HEK293 (cell line): ENCODE measurements around the gene WNT7B.

ENCODE experiments used
- CTCF ChIA-PET: fragments of 350-600 bp; formaldehyde crosslinking; extraction: SDS; loops from one replicate; lab custom pipeline; 2021; ENCODE audit warnings: antibody characterized with exemption; lab: Yijun Ruan, JAX
- POLR2A ChIA-PET: fragments of 300-600 bp; formaldehyde crosslinking; extraction: SDS; loops from one replicate; lab custom pipeline; 2020; ENCODE audit warnings: antibody characterized with exemption, inconsistent platforms; lab: Yijun Ruan, JAX
- H3K27ac ChIP-seq: fragments of 200-500 bp; sonication (Bioruptor generic); 2 replicates; pipeline ENCODE4 v1.5.1; 2014; ENCODE audit warnings: low read depth, low read length, control low read depth, inconsistent platforms; ENCODE audit errors: extremely low read depth
- H3K36me3 ChIP-seq, 2 experiments: fragments of 200-500 bp in 1 of 2; sonication (Bioruptor generic) in 1 of 2; 1 replicate in 1 of 2; 2 replicates in 1 of 2; pipeline ENCODE4 v1.5.1; 2014 to 2017; ENCODE audit warnings: inconsistent platforms in 2 of 2, low read length in 2 of 2; ENCODE audit not compliant: control insufficient read depth in 2 of 2, insufficient read depth in 1 of 2
- H3K4me1 ChIP-seq: fragments of 200-500 bp; sonication (Bioruptor generic); 2 replicates; pipeline ENCODE4 v1.5.1; 2014; ENCODE audit warnings: mild to moderate bottlenecking, low read length, inconsistent platforms; ENCODE audit not compliant: control insufficient read depth, insufficient read depth
- H3K4me3 ChIP-seq: 2 replicates; pipeline ENCODE4 v1.5.1; 2011; ENCODE audit warnings: low read depth, mild to moderate bottlenecking, control low read depth, low read length, moderate library complexity
- H3K9me3 ChIP-seq: fragments of 200-500 bp; sonication (Bioruptor generic); 2 replicates; pipeline ENCODE4 v1.5.1; 2014; ENCODE audit warnings: low read depth, low read length, inconsistent platforms; ENCODE audit not compliant: control insufficient read depth, insufficient read depth
- AEBP2 ChIP-seq: fragments of 450-650 bp; formaldehyde crosslinking; IDR thresholded peaks from 2 replicates; pipeline ENCODE4 v1.5.1; 2016; ENCODE audit warnings: missing biosample characterization, missing genetic modification characterization, borderline replicate concordance
- CTCF ChIP-seq: fragments of 450-650 bp; formaldehyde crosslinking; IDR thresholded peaks from 2 replicates; pipeline ENCODE4 v1.5.1; 2016; ENCODE audit warnings: missing biosample characterization, missing genetic modification characterization
- GLI2 ChIP-seq: fragments of 450-650 bp; formaldehyde crosslinking; IDR thresholded peaks from 2 replicates; pipeline ENCODE4; 2017; ENCODE audit warnings: missing biosample characterization, missing genetic modification characterization, low read depth, borderline replicate concordance
- HOXD13 ChIP-seq: sonication (generic); formaldehyde crosslinking; IDR thresholded peaks from 2 replicates; pipeline ENCODE4 v1.8.0; 2022; ENCODE audit warnings: missing genetic modification reagents, borderline replicate concordance
- PRDM1 ChIP-seq: fragments of 450-650 bp; formaldehyde crosslinking; IDR thresholded peaks from 2 replicates; pipeline ENCODE4; 2016; ENCODE audit warnings: missing biosample characterization, missing genetic modification characterization
- ZBTB10 ChIP-seq: fragments of 450-650 bp; formaldehyde crosslinking; IDR thresholded peaks from 2 replicates; pipeline ENCODE4 v1.5.1; 2016; ENCODE audit warnings: missing biosample characterization, missing genetic modification characterization
- ZBTB26 ChIP-seq: fragments of 450-650 bp; formaldehyde crosslinking; optimal IDR thresholded peaks from 2 replicates; pipeline ENCODE3; 2016; ENCODE audit warnings: missing biosample characterization, mild to moderate bottlenecking, missing genetic modification characterization
- ZFP3 ChIP-seq: fragments of 450-650 bp; formaldehyde crosslinking; IDR thresholded peaks from 2 replicates; pipeline ENCODE4 v1.5.1; 2016; ENCODE audit warnings: low read depth, missing biosample characterization, missing genetic modification characterization
- ZFP69B ChIP-seq: fragments of 450-650 bp; formaldehyde crosslinking; IDR thresholded peaks from 2 replicates; pipeline ENCODE4 v1.5.1; 2016; ENCODE audit warnings: missing biosample characterization, missing genetic modification characterization
- ZNF112 ChIP-seq: fragments of 450-650 bp; formaldehyde crosslinking; IDR thresholded peaks from 2 replicates; pipeline ENCODE4 v1.5.0; 2017; ENCODE audit warnings: missing biosample characterization, missing genetic modification characterization
- ZNF157 ChIP-seq: fragments of 450-650 bp; formaldehyde crosslinking; IDR thresholded peaks from 2 replicates; pipeline ENCODE4 v1.5.1; 2016; ENCODE audit warnings: missing biosample characterization, missing genetic modification characterization
- ZNF302 ChIP-seq: fragments of 450-650 bp; formaldehyde crosslinking; IDR thresholded peaks from 2 replicates; pipeline ENCODE4 v1.5.1; 2016; ENCODE audit warnings: missing biosample characterization, missing genetic modification characterization, low read depth
- ZNF391 ChIP-seq: fragments of 450-650 bp; formaldehyde crosslinking; IDR thresholded peaks from 2 replicates; pipeline ENCODE4 v1.5.1; 2016; ENCODE audit warnings: low read depth, missing biosample characterization, missing genetic modification characterization, borderline replicate concordance
- ZNF398 ChIP-seq: fragments of 450-650 bp; formaldehyde crosslinking; IDR thresholded peaks from 2 replicates; pipeline ENCODE4 v1.5.1; 2017; ENCODE audit warnings: missing biosample characterization, missing genetic modification characterization
- ZNF677 ChIP-seq: fragments of 450-650 bp; IDR thresholded peaks from 2 replicates; pipeline ENCODE4 v1.5.0; 2018; ENCODE audit warnings: missing biosample characterization, mild to moderate bottlenecking, missing genetic modification characterization, moderate library complexity
- ZNF776 ChIP-seq: fragments of 450-650 bp; formaldehyde crosslinking; IDR thresholded peaks from 2 replicates; pipeline ENCODE4 v1.5.0; 2017; ENCODE audit warnings: missing biosample characterization, missing genetic modification characterization, borderline replicate concordance
- ZSCAN18 ChIP-seq: fragments of 450-650 bp; formaldehyde crosslinking; IDR thresholded peaks from 2 replicates; pipeline ENCODE4 v1.5.1; 2016; ENCODE audit warnings: missing biosample characterization, missing genetic modification characterization
- ZSCAN4 ChIP-seq: fragments of 450-650 bp; formaldehyde crosslinking; IDR thresholded peaks from 2 replicates; pipeline ENCODE4 v1.5.1; 2017; ENCODE audit warnings: missing biosample characterization, missing genetic modification characterization

Gene WNT7B

GRCh38 chr22:45888221-45889092 lies 88.5 kb downstream of the WNT7B start:
- no peak overlapping the region for H3K4me3 ChIP-seq
- ChIA-PET POLR2A (no interaction called here), CTCF (interaction anchor here (0.6 to 1.4 kb wide), 2 partner anchors 24 to 451 kb away, joined by 3 to 4 read pairs; no protein-coding TSS in a partner anchor)
- no peaks in the 10 kb centered on the region for H3K4me1 ChIP-seq
- no peaks in the 10 kb centered on the region for H3K36me3 ChIP-seq
- no peak for TF ChIP-seq ZNF391 (tag by site-specific recombination)
- H3K9me3 ChIP-seq = no peaks in the 10 kb centered on the region
- H3K27ac ChIP-seq = no peak overlapping the region

GRCh38 chr22:45887202-45888131 lies 89.5 kb downstream of the WNT7B start:
- H3K9me3 ChIP-seq = no peaks in the 10 kb centered on the region
- ChIA-PET POLR2A (no interaction called here), CTCF (interaction anchor here (0.6 to 1.4 kb wide), 2 partner anchors 24 to 450 kb away, joined by 3 to 4 read pairs; no protein-coding TSS in a partner anchor)
- H3K36me3 ChIP-seq = no peaks in the 10 kb centered on the region
- no peak overlapping the region for H3K27ac ChIP-seq
- no peaks in the 10 kb centered on the region for H3K4me1 ChIP-seq
- H3K4me3 ChIP-seq = no peak overlapping the region
- no peak for TF ChIP-seq ZFP3 (tag by site-specific recombination)
- TF ChIP-seq ZNF302 (tag by site-specific recombination) = no peak
- peak; percentile 26 for TF ChIP-seq ZBTB26
- no peak for TF ChIP-seq ZNF157
- TF ChIP-seq ZBTB10 (tag by site-specific recombination) = no peak
- TF ChIP-seq CTCF (tag by site-specific recombination) = no peak
- TF ChIP-seq ZNF776 (tag by site-specific recombination) = peak; percentile 54; the same call in 1 of the 2 replicates
- no peak for TF ChIP-seq ZFP69B (tag by site-specific recombination)
- TF ChIP-seq PRDM1 = peak; percentile 65
- no peak for TF ChIP-seq AEBP2 (tag by site-specific recombination)
- no peak for TF ChIP-seq ZNF677
- TF ChIP-seq ZSCAN4 (tag by site-specific recombination) = peak; percentile 89
- no peak for TF ChIP-seq ZNF398
- no peak for TF ChIP-seq GLI2 (tag by site-specific recombination)
- no peak for TF ChIP-seq ZSCAN18
- TF ChIP-seq ZNF112 (tag by site-specific recombination) = no peak
- no peak for TF ChIP-seq HOXD13 (CRISPR knock-in tag)
